ENCODE results near the gene PRDM15. TPM values are rescaled to one million over a fixed set of nuclear protein-coding genes. Genes with fewer than 3 reads are reported as not detected.

Gene PRDM15
- total RNA-seq, 1 experiment from 2014 or later = 5.7 TPM

DNA sequence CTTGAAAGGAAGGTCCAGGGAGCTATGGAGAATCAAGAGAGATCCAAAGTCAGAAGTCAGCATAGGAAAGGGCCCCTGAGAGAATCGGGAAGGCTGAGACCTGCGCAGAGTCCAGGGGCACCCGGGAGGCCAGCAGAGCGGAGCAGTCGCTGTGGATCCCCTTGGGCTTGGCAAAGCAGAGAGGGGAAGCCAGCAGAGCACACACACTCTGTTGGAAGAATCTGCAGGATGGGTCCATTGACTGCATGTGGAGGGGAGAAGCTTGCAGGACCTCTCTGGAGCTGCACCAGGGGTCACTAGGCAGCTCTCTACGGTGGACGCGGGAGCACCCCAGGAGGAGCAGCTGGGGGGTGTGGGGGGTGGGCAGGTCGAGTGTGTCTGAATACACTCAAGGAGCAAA, 118.7 kb downstream of the PRDM15 start:
- no peaks in the 10 kb centered on the region for H3K9me3 Mint-ChIP-seq (ENCODE audit: unreplicated experiment)
- ChIA-PET CTCF (interaction anchor here (0.6 to 12.0 kb wide), 9 partner anchors 8 to 148 kb away, joined by 3 to 163 read pairs (median 4); no protein-coding TSS in a partner anchor), POLR2A (interaction anchor here (1.1 to 12.7 kb wide), 11 partner anchors 8 to 146 kb away, joined by 3 to 238 read pairs (median 43); no protein-coding TSS in a partner anchor)
- TF ChIP-seq, protein P1, sequence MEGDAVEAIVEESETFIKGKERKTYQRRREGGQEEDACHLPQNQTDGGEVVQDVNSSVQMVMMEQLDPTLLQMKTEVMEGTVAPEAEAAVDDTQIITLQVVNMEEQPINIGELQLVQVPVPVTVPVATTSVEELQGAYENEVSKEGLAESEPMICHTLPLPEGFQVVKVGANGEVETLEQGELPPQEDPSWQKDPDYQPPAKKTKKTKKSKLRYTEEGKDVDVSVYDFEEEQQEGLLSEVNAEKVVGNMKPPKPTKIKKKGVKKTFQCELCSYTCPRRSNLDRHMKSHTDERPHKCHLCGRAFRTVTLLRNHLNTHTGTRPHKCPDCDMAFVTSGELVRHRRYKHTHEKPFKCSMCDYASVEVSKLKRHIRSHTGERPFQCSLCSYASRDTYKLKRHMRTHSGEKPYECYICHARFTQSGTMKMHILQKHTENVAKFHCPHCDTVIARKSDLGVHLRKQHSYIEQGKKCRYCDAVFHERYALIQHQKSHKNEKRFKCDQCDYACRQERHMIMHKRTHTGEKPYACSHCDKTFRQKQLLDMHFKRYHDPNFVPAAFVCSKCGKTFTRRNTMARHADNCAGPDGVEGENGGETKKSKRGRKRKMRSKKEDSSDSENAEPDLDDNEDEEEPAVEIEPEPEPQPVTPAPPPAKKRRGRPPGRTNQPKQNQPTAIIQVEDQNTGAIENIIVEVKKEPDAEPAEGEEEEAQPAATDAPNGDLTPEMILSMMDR (IDR thresholded peaks at IDR 0.05; ENCODE audit: unreplicated experiment) = no peak
- peak overlapping the region; percentile 62 for H3K27ac Mint-ChIP-seq (ENCODE audit: low read depth, unreplicated experiment)
- no TSS peak for BruUV-seq (replicated peaks)
- no peak for DNase-seq (ENCODE audit: unreplicated experiment)
- H3K4me1 Mint-ChIP-seq (ENCODE audit: insufficient read depth, unreplicated experiment) = peaks cover 53% of the 10 kb centered on the region
- peak overlapping the region; percentile 87 for H3K4me3 Mint-ChIP-seq (ENCODE audit: unreplicated experiment)
- H3K36me3 Mint-ChIP-seq (ENCODE audit: insufficient read depth, unreplicated experiment) = peaks cover 69% of the 10 kb centered on the region
- no peaks in the 10 kb centered on the region for H3K27me3 Mint-ChIP-seq (ENCODE audit: insufficient read depth, unreplicated experiment)
- intact Hi-C loops (cut with micrococcal nuclease) = loop anchor here (2.0 to 10.0 kb wide), 3 partner anchors 33 to 596 kb away; partner anchors contain the start of gene BACE2

DNA sequence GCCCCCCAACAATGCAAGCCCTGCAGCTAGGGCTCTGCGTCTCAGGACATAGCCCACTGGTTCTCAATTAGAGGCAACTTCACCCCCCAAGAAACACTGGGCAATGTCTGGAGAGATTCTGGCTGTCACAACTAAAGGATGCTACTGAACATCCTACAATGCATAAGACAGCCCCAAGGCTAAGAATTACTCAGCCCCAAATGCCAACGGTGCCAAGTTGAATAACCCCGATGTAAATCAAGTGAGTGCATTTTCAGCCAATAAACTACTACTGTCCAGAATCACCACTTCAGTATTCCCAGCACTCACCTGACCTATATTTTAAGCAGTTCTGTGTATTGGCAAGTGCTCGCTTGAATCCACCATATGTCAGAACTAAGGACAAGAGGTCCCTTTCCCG, 119.2 kb downstream of the PRDM15 start:
- intact Hi-C loops (cut with micrococcal nuclease) = loop anchor here (2.0 to 10.0 kb wide), 3 partner anchors 33 to 595 kb away; partner anchors contain the start of gene BACE2
- Mint-ChIP-seq H3K27me3 (ENCODE audit: insufficient read depth, unreplicated experiment) (no peaks in the 10 kb centered on the region), H3K36me3 (ENCODE audit: insufficient read depth, unreplicated experiment) (peaks cover 69% of the 10 kb centered on the region), H3K4me3 (ENCODE audit: unreplicated experiment) (peak overlapping the region; percentile 87), H3K27ac (ENCODE audit: low read depth, unreplicated experiment) (no peak overlapping the region), H3K4me1 (ENCODE audit: insufficient read depth, unreplicated experiment) (peaks cover 53% of the 10 kb centered on the region), H3K9me3 (ENCODE audit: unreplicated experiment) (no peaks in the 10 kb centered on the region)
- DNase-seq (ENCODE audit: unreplicated experiment) = no peak
- ChIA-PET CTCF (interaction anchor here (1.0 to 12.0 kb wide), 4 partner anchors 14 to 147 kb away, joined by 3 to 163 read pairs (median 7); no protein-coding TSS in a partner anchor), POLR2A (interaction anchor here (0.7 to 12.7 kb wide), 9 partner anchors 8 to 145 kb away, joined by 3 to 238 read pairs (median 43); no protein-coding TSS in a partner anchor)
- TF ChIP-seq, protein P1 (IDR thresholded peaks at IDR 0.05; ENCODE audit: unreplicated experiment) = no peak
- BruUV-seq (replicated peaks) = no TSS peak

DNA sequence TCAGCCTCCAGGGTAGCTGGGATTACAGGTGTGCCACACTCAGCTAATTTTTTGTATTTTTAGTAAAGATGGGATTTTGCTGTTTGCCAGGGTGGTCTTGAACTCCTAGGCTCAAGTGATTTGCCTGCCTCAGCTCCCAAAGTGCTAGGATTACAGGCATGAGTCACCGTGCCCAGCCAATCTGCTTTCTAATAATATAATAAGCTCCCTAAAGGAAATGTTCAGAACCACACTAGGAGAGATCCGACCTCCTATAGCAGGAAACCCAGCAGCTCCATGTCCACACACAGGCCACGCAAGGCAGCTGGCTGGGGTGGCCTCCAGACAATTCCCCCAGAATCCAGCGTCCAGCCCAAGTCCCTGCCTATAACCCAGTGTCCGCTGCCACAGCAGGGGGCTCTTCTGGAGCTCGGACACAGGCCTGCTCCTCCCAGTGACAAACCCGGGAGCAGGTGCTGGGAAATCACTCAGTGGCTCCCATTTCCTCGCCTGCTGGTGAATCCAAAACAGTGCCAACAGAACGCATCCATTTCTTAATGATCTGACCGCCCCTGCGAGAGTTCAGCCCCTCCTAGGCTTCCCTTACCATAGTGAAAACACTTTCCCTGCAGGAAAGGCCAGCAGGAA, 119.8 kb downstream of the PRDM15 start:
- Mint-ChIP-seq H3K27me3 (ENCODE audit: insufficient read depth, unreplicated experiment) (no peaks in the 10 kb centered on the region), H3K4me1 (ENCODE audit: insufficient read depth, unreplicated experiment) (peaks cover 53% of the 10 kb centered on the region), H3K9me3 (ENCODE audit: unreplicated experiment) (no peaks in the 10 kb centered on the region), H3K27ac (ENCODE audit: low read depth, unreplicated experiment) (no peak overlapping the region), H3K4me3 (ENCODE audit: unreplicated experiment) (peak overlapping the region; percentile 87), H3K36me3 (ENCODE audit: insufficient read depth, unreplicated experiment) (peaks cover 69% of the 10 kb centered on the region)
- TF ChIP-seq, protein P1 (IDR thresholded peaks at IDR 0.05; ENCODE audit: unreplicated experiment) = no peak
- CTCF ChIA-PET = interaction anchor here (0.7 to 12.0 kb wide), 4 partner anchors 27 to 147 kb away, joined by 3 to 163 read pairs (median 6); no protein-coding TSS in a partner anchor
- POLR2A ChIA-PET = interaction anchor here (0.7 to 12.7 kb wide), 6 partner anchors 9 to 145 kb away, joined by 3 to 238 read pairs (median 6); no protein-coding TSS in a partner anchor
- intact Hi-C loops (cut with micrococcal nuclease) = no loop called here
- DNase-seq (ENCODE audit: unreplicated experiment) = no peak
- BruUV-seq (replicated peaks) = no TSS peak

DNA sequence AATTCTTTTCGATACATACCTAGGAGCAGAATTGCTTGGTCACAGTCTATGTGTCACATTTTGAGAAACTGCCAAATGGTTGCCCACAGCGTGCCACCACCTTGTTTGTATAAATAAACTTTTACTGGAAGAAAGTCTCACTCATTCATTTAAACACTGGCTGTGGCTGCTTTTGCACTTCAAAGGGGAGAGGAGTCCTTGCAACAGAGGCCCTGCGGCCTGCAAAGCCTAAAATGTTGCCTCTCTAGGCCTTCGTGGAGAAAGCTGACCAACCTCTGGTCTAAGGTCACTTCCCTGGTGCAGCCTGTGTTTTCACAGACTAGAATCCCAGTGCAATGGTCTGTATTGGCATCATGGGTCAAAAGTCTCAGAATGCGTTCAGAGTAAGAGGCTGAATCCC, 120.6 kb downstream of the PRDM15 start:
- BruUV-seq (replicated peaks) = no TSS peak
- intact Hi-C loops (cut with micrococcal nuclease) = no loop called here
- Mint-ChIP-seq H3K36me3 (ENCODE audit: insufficient read depth, unreplicated experiment) (peaks cover 69% of the 10 kb centered on the region), H3K9me3 (ENCODE audit: unreplicated experiment) (no peaks in the 10 kb centered on the region), H3K4me3 (ENCODE audit: unreplicated experiment) (no peak overlapping the region), H3K27me3 (ENCODE audit: insufficient read depth, unreplicated experiment) (no peaks in the 10 kb centered on the region), H3K27ac (ENCODE audit: low read depth, unreplicated experiment) (no peak overlapping the region), H3K4me1 (ENCODE audit: insufficient read depth, unreplicated experiment) (peaks cover 53% of the 10 kb centered on the region)
- DNase-seq (ENCODE audit: unreplicated experiment) = peak; percentile 78
- CTCF ChIA-PET = interaction anchor here (0.7 to 12.0 kb wide), 3 partner anchors 28 to 146 kb away, joined by 3 to 163 read pairs (median 3); no protein-coding TSS in a partner anchor
- POLR2A ChIA-PET = interaction anchor here (1.1 to 12.7 kb wide), 3 partner anchors 10 to 144 kb away, joined by 7 to 238 read pairs (median 131); no protein-coding TSS in a partner anchor
- TF ChIP-seq, protein P1 (IDR thresholded peaks at IDR 0.05; ENCODE audit: unreplicated experiment) = no peak

All from MCF 10A (cell line).